Right ventricle myocardium superior (tissue), 1 donor: ENCODE results near the gene SPINK13. TPM values are rescaled to one million over a fixed set of nuclear protein-coding genes. Genes with fewer than 3 reads are reported as not detected.
"Not testable (repeated sequence)": the region's sequence is repeated elsewhere in the genome, so short reads cannot be mapped to it uniquely, and the experiment has no call there.

ENCODE experiments used
- ATAC-seq: fragments of 200-7000 bp; cut with Tn5 transposase; one replicate; pipeline ENCODE4 v1.9.1; 2020; ENCODE audit warnings: mild to moderate bottlenecking; ENCODE audit not compliant: poor library complexity
- DNase-seq: peaks from one replicate; pipeline ENCODE4 v3.0.0-alpha.2; 2020
- intact Hi-C: fragments of 100-400 bp; cut with DNase I; formaldehyde crosslinking; loops from one replicate; pipeline ENCODE4 v1.11.2; 2022
- total RNA-seq: library from RNA; stranded (reverse); fragmentation: NEBNext Ultra II Directional; extraction: Animal tissue kit (Norgen Biotek cat#: 25700); gene quantifications from one replicate; pipeline ENCODE4 v1.2.1, GENCODE V29; 2021
- donor health status: DM: no; HTN: yes; CAD: no; lungs with severe emphysema.

SPINK13 gene
- total RNA-seq, 1 donor from 2014 or later: not detected

DNA sequence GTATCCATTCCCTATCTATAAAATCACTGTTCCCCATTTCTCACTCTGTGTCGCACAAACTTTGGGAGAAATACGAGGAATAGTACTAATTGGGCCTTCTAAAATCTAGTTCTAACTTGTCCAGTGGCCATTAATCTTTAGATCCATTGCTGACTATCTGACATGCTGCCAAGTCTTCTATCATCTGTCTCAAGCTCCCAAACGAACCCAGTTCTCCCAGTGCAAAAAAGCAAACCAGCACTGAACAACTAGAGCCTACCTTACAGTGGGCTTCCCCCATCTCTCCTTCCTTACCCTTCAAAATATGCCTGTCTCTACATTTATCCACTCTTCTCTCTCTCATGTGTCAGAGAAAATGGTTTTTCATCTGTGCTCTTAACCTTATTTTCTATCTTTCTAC lies 40.4 kb downstream of the SPINK13 start:
- DNase-seq (no peak), ATAC-seq (no peak)
- intact Hi-C loops: no loop called here

DNA sequence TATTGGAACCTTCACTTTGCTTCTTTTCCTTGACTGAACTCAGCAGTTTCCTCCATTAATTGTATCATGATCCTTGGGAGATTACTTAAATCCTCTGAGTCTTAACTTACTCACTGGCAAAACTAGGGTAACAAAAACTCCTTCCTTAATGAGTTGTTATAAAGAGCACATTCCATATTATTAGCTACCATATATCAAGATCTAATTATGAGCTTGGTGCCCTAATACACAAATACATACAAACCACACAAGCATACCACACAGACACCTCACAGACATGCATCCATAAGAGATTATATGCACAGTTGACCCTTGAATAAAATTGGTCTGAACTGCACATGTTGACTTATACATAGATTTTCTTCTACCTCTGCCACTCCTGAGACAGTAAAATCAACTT lies 41.2 kb downstream of the SPINK13 start:
- intact Hi-C loops: no loop called here
- DNase-seq: no peak
- no peak for ATAC-seq

DNA sequence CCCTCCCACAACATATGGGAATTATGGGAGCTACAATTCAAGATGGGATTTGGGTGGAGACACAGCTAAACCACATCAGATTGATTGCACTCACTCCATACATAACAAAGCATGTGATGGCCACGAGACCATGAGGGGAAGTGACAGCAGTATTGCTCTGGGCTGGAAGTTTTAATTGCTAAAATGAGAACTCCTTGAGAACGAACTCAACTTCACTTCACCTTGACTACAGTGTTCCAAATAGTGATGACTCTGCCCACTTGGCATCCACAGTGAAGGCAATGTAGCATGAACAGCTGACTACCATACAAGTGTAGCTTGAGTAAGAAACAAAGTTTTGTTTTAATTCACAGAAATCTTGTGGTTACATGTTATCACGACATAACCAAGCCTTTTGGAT lies 42.9 kb downstream of the SPINK13 start:
- intact Hi-C loops: no loop called here
- ATAC-seq (no peak), DNase-seq (no peak)

DNA sequence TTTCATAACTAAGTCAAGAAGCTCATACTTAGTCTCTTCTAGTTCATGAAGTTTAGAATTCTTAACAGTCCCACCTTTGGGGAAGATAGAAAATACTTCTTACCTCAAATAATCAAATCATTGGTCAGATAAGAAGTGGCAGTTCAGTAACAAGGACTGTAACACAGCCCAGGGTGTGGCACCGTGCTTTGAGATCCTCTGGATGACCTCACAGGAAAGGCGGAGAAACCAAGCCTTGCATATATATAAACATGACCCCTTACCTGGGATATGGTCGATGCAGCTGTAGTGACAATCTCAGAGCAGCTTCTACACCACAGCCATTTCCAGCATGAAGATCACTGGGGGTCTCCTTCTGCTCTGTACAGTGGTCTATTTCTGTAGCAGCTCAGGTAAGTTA lies 43.6 kb downstream of the SPINK13 start, which contains the start of gene SPINK7:
Gene SPINK7 (plus strand): TSS at position 271 of the 400 bp plus-strand sequence. CDS start 61 bp downstream, at position 332.
- ATAC-seq: no peak
- DNase-seq: no peak
- intact Hi-C loops: no loop called here

DNA sequence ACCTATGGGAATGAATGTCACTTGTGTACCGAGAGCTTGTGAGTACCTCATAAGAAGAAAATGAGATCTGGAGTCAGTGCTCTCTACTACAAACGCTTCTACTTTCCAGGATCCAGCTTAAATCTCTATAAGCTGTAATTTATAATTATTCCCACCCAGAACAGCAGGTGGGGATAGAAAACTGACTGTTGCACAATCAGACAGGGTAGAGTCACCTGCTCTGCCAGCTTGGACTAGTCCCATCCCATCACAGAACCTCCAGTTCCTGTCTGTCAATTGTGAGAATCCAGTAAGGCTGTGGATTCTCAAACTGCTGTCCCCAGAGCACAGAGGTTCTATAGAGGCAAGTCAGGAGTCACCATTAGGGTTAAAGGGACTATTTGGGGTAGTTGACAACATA lies 45.6 kb downstream of the SPINK13 start:
- ATAC-seq (no peak), DNase-seq (no peak)
- intact Hi-C loops: no loop called here

DNA sequence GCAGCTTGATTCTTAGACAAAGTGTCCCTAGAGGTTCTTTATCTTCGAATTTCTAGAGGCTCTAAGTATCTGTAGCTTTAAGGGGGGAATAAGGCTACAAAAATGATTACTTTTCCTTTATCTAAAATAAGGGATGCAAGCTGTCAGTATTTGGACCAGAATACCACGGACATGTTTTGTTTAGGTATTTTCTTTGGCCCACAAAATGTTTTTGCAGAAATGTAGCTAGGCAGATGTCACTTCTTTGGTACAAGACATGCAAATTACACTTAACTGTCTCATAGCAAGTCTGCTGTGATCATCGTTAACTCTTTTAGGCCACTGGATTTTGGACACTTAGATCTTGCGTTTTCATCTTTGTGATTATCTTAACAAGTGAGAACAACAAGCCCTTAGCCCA lies 46.1 kb downstream of the SPINK13 start:
- intact Hi-C loops: no loop called here
- ATAC-seq (no peak), DNase-seq (no peak)

DNA sequence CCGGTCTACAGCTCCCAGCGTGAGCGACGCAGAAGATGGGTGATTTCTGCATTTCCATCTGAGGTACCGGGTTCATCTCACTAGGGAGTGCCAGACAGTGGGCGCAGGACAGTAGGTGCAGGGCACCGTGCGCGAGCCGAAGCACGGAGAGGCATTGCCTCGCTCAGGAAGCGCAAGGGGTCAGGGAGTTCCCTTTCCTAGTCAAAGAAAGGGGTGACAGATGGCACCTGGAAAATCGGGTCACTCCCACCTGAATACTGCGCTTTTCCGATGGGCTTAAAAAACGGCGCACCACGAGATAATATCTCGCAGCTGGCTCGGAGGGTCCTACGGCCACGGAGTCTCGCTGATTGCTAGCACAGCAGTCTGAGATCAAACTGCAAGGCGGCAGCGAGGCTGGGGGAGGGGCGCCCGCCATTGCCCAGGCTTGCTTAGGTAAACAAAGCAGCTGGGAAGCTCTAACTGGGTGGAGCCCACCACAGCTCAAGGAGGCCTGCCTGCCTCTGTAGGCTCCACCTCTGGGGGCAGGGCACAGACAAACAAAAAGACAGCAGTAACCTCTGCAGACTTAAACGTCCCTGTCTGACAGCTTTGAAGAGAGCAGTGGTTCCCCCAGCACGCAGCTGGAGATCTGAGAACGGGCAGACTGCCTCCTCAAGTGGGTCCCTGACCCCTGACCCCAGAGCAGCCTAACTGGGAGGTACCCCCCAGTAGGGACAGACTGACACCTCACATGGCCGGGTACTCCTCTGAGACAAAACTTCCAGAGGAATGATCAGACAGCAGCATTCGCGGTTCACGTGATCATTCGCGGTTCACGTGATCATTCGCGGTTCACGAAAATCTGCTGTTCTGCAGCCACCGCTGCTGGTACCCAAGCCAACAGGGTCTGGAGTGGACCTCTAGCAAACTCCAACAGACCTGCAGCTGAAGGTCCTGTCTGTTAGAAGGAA lies 51.7 kb downstream of the SPINK13 start:
- ATAC-seq, intact Hi-C loops: not testable (repeated sequence)
- DNase-seq: peak; percentile 40

DNA sequence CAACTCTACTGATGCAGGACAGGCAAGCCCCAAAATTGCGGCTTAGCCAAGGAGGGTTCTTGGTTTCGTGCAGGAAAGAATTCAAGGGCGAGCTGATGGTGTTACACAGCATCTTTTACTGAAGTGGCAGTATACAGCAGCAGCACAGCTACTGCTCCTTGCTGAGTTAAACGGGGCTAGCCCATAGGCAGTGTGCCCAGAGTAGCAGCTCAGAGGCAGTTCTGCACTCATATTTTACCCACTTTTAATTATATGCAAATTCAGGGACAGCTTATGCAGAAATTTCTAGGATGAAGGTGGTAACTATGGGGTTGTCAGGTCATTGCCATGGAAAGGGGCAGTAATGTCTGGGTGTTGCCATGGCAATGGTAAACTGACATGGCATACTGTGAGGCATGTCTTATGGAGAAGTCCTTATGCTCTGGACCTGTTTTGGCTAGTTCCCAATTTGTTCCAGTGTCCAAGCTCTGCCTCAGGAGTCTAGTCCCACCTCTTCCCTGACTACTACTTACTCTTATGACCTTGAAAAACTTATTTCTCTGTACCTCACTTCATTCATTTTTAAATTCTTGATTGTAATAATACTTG lies 64.8 kb downstream of the SPINK13 start:
- no peak for ATAC-seq

DNA sequence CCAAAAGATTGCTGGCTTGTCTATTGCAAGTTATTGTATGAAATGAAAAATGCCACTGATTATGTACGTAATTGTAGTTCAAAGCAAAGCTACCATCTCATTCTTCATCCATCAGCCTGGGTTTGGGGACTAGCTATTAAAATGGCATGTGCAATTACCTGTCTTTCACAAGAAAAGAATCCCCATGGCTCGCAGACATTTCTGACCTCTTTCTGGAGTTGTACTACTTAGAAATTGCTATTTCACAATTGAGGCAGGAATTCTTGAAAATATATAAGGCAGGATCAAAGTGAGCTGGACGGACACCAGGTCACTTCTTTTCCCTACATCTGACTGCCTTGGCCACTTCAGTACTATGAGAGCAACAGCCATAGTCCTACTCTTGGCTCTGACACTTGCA lies 66.7 kb downstream of the SPINK13 start, which contains the start of gene SPINK9:
Gene SPINK9 (plus strand): TSS at position 301 of the 400 bp plus-strand sequence. CDS start 55 bp downstream, at position 356.
- ATAC-seq: no peak
- DNase-seq: no peak
- intact Hi-C loops: no loop called here

More for the DNA sequence above, 64.8 kb downstream of the SPINK13 start:
- intact Hi-C loops: no loop called here
- DNase-seq: no peak

Other genes with a start within 250 kb of the SPINK13 start
- gene SPINK5, start 204.8 kb upstream of the SPINK13 start, total RNA-seq: 0.35 TPM
- not detected for gene SPINK14, start 100.2 kb upstream of the SPINK13 start, total RNA-seq
- not detected for gene SPINK6, start 65.8 kb upstream of the SPINK13 start, total RNA-seq
- not detected for gene MARCOL, start 30.3 kb upstream of the SPINK13 start, total RNA-seq
- not detected for gene SPINK7, start 43.6 kb downstream of the SPINK13 start, total RNA-seq
- not detected for gene SPINK9, start 66.8 kb downstream of the SPINK13 start, total RNA-seq
- 28.9 TPM for gene FBXO38, start 115.2 kb downstream of the SPINK13 start, total RNA-seq